GM12891 (cell line): ENCODE results near the gene COMMD1.
"Not testable (repeated sequence)": the region's sequence is repeated elsewhere in the genome, so short reads cannot be mapped to it uniquely, and the experiment has no call there.

ENCODE experiments used
- DNase-seq: peaks from one replicate; pipeline ENCODE4 v3.0.0; 2011; ENCODE audit warnings: low spot score; ENCODE audit not compliant: insufficient read length
- FAIRE-seq: peaks from 2 replicates; lab custom pipeline; 2011; peaks lifted over from hg19 to GRCh38; lab: Jason Lieb, UNC
- PAX5 ChIP-seq: IDR thresholded peaks from 2 replicates; pipeline ENCODE4 v1.6.1; 2011; ENCODE audit warnings: low read length, moderate library complexity, mild to moderate bottlenecking; ENCODE audit not compliant: insufficient read depth, severe bottlenecking
- POLR2A ChIP-seq: IDR thresholded peaks from 2 replicates; pipeline ENCODE4 v1.6.1; 2011; ENCODE audit warnings: low read depth, low read length, control low read depth
- POLR2AphosphoS5 ChIP-seq: IDR thresholded peaks from 2 replicates; pipeline ENCODE4 v1.6.1; 2011; ENCODE audit warnings: low read depth, low read length, control low read depth
- POU2F2 ChIP-seq: IDR thresholded peaks from 2 replicates; pipeline ENCODE4 v1.6.1; 2011; ENCODE audit warnings: low read depth, mild to moderate bottlenecking, control low read depth, low read length, moderate library complexity
- SPI1 ChIP-seq: IDR thresholded peaks from 2 replicates; pipeline ENCODE4 v1.6.1; 2011; ENCODE audit warnings: low read depth, low read length, control low read depth
- TAF1 ChIP-seq: IDR thresholded peaks from 2 replicates; pipeline ENCODE4 v1.6.1; 2011; ENCODE audit warnings: low read depth, low read length, control low read depth

COMMD1 gene

DNA sequence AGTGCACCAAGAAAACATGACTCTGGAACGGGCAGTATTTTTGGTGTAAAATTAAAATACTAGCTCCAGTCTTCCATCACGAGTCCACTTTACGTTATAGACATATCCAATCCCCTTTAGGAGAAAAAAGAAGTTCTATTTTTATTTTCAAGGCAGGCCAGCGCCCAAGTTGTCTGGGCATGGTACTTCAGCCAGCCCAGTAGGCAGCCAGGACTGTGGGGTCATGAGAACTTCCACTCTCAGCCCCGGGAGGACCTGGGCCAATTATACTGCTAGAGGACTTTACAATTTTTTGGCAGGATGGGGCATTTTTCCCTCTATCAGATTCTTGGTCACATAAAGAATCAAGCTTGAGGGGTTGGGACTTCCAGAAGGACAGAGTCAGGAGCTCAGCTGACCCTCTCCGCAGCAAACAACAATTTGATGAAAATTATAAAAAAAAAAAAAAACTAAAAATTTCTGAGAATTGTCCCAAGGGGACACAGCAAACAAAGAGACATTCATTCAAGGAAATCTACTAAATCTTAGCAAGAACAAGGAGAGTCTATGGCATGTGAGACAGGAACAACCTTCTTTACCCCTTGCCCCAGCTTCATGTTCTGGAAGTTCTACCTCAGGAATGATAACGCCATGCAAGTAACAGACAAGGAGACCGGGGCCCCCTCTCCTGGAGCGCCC is 253.1 kb downstream of the COMMD1 start:
- FAIRE-seq, result no peak
- no peak for DNase-seq
- no peak for TF ChIP-seq SPI1
- TF ChIP-seq POLR2AphosphoS5, result no peak

DNA sequence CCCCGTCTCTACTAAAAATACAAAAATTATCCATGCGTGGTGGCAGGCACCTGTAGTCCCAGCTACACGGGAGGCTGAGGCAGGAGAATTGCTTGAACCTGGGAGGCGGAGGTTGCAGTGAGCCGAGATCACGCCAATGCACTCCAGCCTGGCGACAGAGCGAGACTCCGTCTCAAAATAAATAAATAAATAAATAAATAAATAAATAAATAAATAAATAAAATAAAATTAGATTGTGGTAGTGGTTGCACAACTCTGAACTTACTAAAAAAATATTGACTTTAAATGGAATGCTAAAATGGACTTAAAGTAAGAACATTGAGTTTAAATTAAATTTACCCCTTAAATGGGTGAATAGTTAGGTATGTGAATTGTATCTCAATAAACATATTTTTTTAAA is 255.2 kb downstream of the COMMD1 start:
- not testable (repeated sequence) for FAIRE-seq, DNase-seq

DNA sequence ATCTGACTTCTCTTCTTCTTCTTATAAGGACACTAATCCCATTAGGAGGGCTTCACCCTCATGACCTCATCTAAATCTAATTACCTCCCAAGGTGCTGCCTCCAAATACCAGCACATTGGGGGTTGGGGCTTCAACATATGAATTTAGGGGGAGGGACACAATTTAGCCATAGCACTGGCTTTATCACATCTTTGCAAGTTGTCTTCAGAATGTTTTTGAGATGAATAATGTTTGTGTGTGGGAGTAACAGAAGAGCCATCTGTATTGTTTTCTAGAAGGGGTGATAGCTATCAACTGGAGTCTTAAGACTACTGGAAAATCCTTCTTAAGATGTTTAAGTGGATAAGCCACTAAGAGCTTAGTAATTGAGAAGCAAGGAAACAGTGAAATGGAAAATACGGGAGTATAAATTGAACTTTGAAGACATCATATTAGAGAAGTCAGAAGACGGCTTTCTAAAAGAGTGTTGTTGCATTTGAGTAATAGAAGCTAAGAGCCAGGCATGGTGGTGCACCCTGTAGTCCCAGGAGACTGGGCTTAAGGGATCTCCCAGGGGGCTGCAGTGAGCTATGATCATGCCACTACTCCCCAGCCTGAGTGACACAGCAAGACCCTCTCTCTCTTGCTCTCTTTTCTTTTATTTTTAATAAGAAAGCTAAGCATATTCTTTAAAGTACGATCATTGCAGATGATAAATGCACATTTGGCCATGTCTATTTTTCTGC is 257.8 kb downstream of the COMMD1 start:
- FAIRE-seq (no peak), DNase-seq (no peak)
- TF ChIP-seq POU2F2 (no peak), SPI1 (no peak), PAX5 (no peak), TAF1 (no peak), POLR2AphosphoS5 (no peak), POLR2A (no peak)

DNA sequence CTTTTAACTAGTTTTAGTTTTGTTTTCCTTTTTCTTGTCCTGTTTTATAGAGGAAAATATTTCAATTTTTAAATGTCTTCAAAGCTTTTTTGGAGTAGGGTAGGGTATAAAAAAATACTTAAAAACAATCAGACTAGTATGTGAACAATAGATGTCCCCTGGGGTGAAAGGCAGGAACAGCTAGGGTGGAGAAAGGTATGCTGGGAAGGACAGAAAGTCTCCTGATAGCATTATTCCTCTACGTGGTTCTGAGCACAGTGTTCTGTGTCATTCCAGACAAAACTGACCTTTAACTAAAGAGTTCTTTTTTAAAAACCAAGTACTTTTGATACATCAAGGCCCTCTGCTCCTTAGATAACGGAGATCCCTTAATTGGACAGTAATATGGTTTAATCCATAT is 258.4 kb downstream of the COMMD1 start:
- TF ChIP-seq TAF1, result no peak
- FAIRE-seq (no peak), DNase-seq (no peak)

DNA sequence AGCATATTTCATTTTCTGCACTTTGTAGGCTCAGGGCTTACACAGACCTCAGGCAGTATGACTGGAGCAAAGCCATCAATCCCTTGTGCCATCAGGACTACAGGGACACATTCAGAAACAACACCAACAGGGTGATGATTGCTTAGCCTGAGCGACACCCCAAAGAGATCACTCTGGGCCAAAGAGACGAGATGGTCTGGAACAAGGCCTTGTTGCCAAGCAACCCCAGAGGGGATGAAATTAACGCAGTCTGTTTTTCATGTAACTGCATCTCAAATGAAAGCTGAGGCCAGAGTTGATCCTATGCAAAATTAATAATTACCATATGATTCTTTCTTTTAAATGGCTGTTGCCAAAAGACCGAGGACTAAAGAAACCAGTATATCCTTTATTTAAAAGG is 270.3 kb downstream of the COMMD1 start:
- no peak for TF ChIP-seq POLR2A
- no peak for TF ChIP-seq PAX5
- TF ChIP-seq SPI1, result no peak
- no peak for TF ChIP-seq TAF1
- TF ChIP-seq POLR2AphosphoS5, result no peak
- TF ChIP-seq POU2F2, result no peak
- FAIRE-seq (no peak), DNase-seq (no peak)

DNA sequence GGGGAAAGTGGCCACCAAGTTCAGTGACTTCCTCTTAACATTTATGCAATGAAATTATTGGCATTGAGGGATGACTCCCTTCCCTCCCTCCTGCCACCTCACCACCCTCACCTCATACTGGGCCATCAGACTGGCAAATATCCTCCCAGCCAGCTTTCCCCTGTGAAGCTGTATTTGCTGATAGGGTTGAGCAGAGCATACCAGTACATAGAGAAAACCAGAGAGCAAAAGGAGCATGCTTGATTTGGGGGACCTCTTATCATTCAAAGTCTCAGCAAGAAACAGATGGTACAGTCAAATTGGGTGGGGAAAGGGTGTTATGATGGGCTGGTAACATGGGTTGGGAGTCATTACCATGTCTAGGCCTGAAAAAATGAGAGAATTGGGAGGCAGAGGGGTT is 271.3 kb downstream of the COMMD1 start:
- DNase-seq, result no peak
- FAIRE-seq, result no peak
- TF ChIP-seq POLR2A (no peak), SPI1 (no peak), POLR2AphosphoS5 (no peak), TAF1 (no peak), PAX5 (no peak), POU2F2 (no peak)

DNA sequence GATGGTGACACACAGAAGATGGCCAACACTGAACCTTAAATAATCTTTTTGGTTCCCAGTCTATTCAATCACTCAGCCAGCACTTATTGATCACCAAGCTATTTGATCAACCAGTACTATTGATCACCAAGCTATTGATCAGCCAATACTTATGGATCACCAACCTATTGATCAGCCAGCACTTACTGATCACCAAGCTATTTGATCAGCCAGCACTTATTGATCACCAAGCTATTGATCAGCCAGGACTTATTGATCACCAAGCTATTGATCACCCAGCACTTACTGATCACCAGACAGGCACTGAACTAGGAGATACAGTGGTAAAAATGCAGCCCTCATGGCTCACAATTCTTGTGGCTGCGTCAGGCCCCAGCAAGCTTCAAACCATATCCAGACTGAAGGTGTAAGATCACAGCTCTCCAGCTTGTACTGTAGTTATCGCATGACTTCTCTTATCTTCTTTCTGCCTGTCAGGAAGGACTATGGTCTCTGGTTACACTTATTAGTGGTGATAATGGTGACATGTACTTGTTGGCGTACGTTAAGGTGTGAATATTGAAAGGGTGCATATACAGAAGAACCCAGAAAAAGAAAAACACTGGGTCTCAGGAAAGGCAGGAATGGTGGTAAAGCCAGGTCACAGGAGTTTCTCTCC is 272.0 kb downstream of the COMMD1 start:
- TF ChIP-seq TAF1 (no peak), POLR2AphosphoS5 (no peak), POLR2A (no peak), PAX5 (no peak), SPI1 (no peak), POU2F2 (no peak)
- FAIRE-seq (no peak), DNase-seq (no peak)

DNA sequence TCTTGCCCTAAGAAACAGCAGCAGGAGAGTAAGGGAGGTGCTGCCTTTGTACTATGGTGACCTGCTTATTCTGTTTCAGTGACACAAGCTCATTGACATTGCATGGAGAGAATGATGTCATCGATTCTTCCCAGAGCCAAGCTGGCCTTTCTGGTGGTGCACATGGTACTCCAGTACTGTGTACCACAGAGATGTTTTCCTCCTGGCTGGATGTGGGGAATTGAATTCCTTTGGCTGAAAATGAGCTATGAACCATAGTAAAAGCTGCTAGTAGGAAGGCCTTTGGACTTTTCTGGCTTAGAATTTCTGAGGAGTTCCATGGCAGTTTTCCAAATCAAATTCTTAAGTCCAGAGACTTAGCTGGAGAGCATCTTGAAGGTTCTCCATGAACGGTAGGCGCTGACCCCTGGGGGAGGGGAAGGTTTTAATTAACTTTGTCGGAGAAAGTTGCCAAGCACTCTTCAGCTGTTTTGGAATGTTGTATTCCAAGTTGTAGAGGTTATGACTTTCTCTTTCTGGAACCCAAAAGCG is 273.3 kb downstream of the COMMD1 start:
- no peak for FAIRE-seq
- no peak for DNase-seq
- TF ChIP-seq PAX5 (no peak), TAF1 (no peak)

DNA sequence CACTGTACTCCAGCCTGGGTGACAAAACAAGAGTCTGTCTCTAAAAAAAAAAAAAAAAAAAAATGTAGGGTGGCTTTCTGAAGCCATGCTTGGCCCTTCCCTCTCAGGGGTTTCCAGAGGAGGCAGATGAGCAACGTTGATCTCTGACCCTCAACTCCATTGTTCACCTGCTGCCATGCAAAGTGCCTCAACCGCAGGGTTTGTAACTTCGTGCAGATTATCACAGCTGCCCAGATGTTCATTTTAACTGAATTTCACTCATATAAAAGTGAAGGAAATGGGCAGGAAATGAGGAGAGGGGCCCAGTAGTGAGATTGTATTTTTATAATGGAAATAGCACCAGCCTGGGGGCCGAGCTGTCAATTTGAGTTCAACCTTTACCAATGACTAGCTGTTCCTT is 275.5 kb downstream of the COMMD1 start:
- DNase-seq (no peak), FAIRE-seq (peak; percentile 69)
- TF ChIP-seq PAX5, result no peak
- peak; percentile 66; the same call in 1 of the 2 replicates for TF ChIP-seq POU2F2
- no peak for TF ChIP-seq POLR2A

DNA sequence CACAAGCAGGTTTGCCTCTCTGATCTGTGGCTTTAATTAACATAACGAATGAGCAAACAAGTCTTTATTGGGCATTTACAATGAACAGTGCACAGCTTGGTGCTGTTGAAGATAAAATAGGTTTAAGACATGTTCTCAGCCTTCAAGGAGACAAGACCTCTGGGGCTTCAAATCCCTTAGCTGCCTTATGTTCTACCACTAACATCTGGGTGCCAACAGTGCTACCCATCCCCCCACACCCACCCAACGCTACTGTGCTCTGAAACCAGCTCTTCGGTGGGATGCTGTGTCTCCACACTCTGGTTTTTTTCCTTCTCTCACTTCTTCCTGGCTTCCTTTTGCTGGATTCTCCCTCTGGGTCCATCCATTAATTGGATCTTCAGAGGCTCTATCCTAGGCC is 276.4 kb downstream of the COMMD1 start:
- no peak for TF ChIP-seq POLR2A
- no peak for TF ChIP-seq PAX5
- no peak for TF ChIP-seq SPI1
- TF ChIP-seq POU2F2, result no peak
- no peak for TF ChIP-seq POLR2AphosphoS5
- TF ChIP-seq TAF1, result no peak
- DNase-seq (no peak), FAIRE-seq (peak; percentile 31)
